GM04504 (cell line): ENCODE results near the gene MEGF9.
"Not testable (repeated sequence)": the region's sequence is repeated elsewhere in the genome, so short reads cannot be mapped to it uniquely, and the experiment has no call there.

Source experiments
- DNase-seq: peaks from one replicate; pipeline ENCODE4 v3.0.0-alpha.2; 2012; ENCODE audit warnings: low read depth

MEGF9 gene

GRCh38 chr9:120714088-120714845, at the start of gene MEGF9:
MEGF9 (minus strand) TSS chr9:120714470; CDS start chr9:120714358, 112 bp downstream.
- peak; percentile 95 for DNase-seq

GRCh38 chr9:120761006-120761405, 46.7 kb upstream of the MEGF9 start:
- DNase-seq, result no peak

- DNase-seq, result no peak
These were observed 45.6 kb upstream of the MEGF9 start for GRCh38 chr9:120759755-120760400.

GRCh38 chr9:120758544-120758943, 44.3 kb upstream of the MEGF9 start:
- no peak for DNase-seq

- no peak for DNase-seq
These were observed 43.0 kb upstream of the MEGF9 start for GRCh38 chr9:120757026-120757913.

- no peak for DNase-seq
These were observed 42.3 kb upstream of the MEGF9 start for GRCh38 chr9:120756531-120756930.

GRCh38 chr9:120755810-120756434, 41.7 kb upstream of the MEGF9 start:
- DNase-seq, result peak; percentile 18

GRCh38 chr9:120755044-120755443, 40.8 kb upstream of the MEGF9 start:
- no peak for DNase-seq

- DNase-seq, result no peak
These were observed 36.2 kb upstream of the MEGF9 start for GRCh38 chr9:120750421-120750820.

- DNase-seq, result not testable (repeated sequence)
These were observed 32.1 kb upstream of the MEGF9 start for GRCh38 chr9:120746366-120746765.

GRCh38 chr9:120745278-120745677, 31.0 kb upstream of the MEGF9 start:
- DNase-seq, result no peak

GRCh38 chr9:120742951-120743416, 28.7 kb upstream of the MEGF9 start:
- no peak for DNase-seq

- DNase-seq, result no peak
These were observed 27.4 kb upstream of the MEGF9 start for GRCh38 chr9:120741701-120742100.

- no peak for DNase-seq
These were observed 26.9 kb upstream of the MEGF9 start for GRCh38 chr9:120741191-120741590.

- DNase-seq, result no peak
These were observed 25.9 kb upstream of the MEGF9 start for GRCh38 chr9:120740132-120740531.

GRCh38 chr9:120737416-120738165, 23.3 kb upstream of the MEGF9 start:
- no peak for DNase-seq

GRCh38 chr9:120736881-120737280, 22.6 kb upstream of the MEGF9 start:
- no peak for DNase-seq

- DNase-seq, result no peak
These were observed 21.3 kb upstream of the MEGF9 start for GRCh38 chr9:120735415-120736126.

GRCh38 chr9:120734607-120735410, 20.5 kb upstream of the MEGF9 start:
- DNase-seq, result no peak

GRCh38 chr9:120733190-120733589, 18.9 kb upstream of the MEGF9 start:
- no peak for DNase-seq
